Fibroblast of skin of back (primary cell): ENCODE measurements around the gene SDCCAG8.

Experiments
- DNase-seq: peaks from one replicate; pipeline ENCODE4 v3.0.0-alpha.2; 2013

Gene SDCCAG8

DNA sequence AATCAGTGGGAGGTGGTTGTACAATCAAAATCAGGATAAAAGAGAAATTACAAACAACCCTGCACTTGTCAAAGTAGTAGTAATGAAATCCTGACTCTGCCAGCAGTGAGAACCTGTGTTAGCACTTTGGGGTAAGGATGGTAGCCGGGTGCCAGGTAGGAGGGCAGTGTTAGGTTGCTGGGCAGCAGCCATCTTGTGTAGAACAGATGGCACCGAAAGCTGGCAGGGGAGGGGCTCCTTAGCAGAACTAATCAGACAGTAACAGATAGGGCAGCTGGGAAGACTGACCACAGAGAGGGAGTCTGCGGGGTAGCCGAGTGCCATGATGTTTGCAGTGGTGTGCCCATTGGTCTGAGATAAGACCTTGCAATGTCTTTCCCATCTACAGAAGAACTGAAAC lies 137.3 kb downstream of the SDCCAG8 start:
- DNase-seq, result no peak

DNA sequence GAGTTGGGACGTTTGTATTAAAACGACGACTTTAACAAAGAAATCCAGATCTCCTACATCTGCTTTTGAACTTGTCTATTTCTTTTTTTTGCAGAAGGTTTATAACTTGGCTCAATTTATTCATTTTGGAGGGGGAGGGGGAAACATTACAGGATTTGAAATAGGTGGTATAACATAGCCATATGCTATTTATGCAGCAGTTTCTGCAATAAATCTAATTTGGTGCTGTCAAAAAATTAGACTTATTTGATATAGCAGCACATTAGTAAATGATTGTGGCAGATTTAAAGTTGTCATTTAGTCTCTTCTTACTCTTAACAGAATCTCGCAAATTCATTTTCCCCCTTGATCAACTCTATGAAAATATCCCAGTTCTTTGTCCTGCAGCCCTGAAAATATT lies 138.2 kb downstream of the SDCCAG8 start:
- DNase-seq, result no peak

DNA sequence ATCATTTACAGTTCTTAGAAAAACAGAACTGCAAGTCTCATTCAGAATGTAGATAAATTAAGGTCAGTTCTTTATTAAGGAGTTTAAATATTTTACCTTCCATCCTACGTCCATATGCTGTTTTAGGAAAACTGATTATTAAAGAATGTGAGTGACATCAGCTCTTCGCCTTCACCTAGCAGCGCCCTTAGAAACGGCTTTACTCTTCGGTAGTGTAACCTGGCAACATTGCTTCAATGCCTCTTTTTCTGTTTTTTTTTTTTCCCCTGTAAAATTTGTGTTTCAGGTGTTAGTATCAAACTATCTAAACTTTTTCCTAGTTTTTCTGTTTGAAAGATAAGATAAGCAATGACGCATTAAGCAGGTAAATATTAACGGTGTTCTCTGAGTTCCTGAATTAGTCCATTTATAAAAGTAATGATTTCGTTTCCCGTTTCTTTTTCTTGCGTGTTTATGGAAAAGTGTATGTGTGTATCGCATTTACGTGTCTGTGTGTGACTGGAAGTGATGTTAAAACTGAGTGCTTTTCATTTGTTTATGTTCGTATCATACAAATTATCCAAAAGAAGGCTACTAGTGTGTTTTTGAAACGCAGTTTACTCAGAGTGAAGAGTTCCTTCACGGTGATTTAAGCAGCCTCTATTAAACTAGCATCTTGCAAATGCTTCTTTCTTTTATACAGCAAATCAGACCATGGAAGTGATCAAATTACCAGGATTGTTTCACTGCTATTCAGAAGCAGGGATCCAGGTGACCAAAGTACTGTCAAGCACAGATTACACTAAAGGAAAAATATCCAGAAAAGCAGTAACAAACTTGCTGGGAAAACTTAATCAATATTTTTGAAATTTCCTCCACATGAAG lies 139.0 kb downstream of the SDCCAG8 start:
- DNase-seq, result no peak

DNA sequence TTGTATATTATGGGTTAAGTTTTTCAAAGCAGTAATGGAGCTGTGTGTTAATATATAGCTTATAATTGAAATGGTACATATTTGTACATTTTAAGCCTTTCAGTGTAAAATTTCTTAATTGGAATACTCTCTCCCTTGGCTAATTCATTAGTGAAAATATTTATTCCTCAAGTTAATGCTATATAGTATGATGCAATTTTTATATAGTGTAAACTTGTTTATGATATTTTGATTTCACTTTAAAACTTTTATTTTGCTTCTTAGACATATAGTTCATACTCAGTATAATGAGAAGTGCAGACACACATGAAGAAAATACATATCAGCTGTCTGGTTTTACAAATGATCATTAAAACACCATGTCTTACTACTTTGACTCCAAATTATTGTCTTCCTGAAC lies 140.6 kb downstream of the SDCCAG8 start:
- DNase-seq, result no peak

DNA sequence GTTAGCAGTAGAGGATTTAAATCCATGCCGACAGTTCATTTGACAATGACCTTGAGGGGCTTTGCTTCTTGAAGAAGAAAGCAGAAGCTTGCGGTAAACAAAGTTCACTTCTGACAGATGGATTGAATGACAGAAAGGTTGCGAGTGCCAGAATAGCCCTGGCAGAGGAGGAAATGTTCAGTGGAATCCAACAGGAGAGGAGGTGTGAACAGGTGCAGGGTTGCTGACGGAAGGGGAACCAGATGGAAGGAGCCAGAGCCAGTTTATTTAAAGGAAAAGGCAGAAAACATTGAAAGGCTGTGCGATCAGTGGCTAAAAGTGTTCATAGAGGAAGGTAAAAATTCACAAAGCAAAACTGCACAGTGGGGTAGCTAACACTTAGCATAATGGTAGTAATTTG lies 141.0 kb downstream of the SDCCAG8 start:
- DNase-seq, result no peak

DNA sequence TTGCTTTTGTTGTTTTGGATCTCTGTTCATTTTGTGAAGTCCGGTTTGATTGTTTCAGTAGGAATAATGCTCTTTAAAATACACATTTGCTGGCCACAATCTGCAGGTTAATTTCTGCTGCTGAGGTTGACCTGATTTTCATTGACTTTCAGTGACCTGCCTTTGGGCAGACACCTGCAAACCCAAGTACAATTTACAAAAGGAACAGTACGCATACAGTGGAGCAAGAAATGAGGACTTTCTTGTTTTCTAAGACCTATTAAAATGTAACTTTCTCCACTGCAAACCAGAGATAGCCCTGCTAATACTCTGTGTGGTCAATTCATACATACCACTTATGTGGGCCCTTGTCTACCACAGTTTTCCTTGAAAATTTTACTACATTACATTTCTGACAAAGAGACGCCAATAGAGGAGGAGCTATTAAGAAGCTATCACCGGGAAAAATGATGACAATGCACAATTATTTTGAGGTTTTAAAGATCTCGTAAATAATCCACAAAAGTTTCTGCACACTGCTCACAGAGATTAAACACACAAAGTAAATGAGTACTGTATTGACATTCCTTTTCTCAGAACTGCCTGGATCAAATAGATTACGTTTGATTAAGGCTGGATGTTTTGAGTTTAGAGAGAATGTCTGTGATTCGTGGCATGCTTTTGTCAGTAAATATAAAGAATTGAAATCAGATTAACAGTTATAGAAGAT lies 141.9 kb downstream of the SDCCAG8 start:
- no peak for DNase-seq

DNA sequence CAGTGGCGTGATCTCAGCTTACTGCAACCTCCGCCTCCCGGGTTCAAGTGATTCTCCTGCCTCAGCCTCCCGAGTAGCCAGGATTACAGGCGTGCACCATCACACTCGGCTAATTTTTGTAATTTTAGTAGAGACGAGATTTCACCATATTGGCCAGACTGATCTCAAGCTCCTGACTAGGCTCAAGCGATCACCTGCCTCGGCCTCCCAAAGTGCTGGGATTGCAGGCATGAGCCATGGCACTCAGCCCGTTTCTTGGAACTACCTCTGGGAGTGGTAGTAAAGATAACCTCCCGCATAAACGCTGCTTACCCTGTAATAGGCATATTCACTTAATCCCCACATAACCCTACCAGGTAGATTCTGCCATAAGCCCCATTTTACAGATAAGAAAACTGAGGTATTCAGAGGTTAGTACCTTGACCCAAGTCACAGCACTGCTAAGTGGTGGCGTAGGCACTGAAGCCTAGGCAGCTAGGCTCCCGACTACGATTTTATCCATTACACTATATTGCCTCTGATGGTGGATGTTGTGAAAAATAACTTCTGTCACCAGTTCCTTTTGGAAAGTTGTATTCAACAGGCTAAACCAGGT lies 143.8 kb downstream of the SDCCAG8 start:
- no peak for DNase-seq

DNA sequence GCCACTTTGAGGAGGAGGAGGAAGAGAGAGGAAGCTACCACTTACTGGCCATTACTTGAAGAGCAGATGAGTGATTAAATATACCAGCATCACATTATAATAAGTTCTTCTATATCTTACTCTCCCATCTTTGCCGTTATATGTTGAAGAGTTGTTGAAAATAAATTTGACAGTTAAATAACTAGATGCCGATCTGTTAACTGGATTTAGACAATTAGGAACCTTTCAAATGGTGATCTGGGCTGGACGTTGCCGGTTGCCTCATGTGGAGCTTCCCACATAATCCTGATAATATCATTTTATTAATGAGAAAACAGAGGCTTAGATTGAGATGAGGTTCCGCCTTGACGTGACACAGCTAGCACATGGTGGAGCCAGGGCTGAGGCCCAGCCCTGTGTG lies 147.0 kb downstream of the SDCCAG8 start:
- DNase-seq, result no peak

DNA sequence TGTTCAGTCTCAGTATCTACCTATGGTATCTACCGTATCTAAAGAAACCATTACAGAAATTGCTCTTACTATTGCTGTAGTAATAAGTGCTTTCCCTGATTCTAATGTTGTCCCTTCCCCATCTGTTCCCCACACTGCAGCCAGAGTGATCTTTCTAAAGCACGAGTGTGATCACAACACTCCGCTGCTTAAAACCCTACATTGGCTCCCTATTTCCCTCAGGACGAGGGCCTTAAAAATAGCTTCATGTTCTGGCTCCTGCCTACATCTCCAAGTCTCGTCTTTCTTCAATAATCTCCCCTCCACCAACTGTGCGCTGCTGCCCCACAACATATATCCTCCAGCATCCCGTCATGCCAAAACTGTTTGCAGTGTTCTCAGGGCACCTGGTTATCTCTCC lies 150.6 kb downstream of the SDCCAG8 start:
- DNase-seq, result no peak

DNA sequence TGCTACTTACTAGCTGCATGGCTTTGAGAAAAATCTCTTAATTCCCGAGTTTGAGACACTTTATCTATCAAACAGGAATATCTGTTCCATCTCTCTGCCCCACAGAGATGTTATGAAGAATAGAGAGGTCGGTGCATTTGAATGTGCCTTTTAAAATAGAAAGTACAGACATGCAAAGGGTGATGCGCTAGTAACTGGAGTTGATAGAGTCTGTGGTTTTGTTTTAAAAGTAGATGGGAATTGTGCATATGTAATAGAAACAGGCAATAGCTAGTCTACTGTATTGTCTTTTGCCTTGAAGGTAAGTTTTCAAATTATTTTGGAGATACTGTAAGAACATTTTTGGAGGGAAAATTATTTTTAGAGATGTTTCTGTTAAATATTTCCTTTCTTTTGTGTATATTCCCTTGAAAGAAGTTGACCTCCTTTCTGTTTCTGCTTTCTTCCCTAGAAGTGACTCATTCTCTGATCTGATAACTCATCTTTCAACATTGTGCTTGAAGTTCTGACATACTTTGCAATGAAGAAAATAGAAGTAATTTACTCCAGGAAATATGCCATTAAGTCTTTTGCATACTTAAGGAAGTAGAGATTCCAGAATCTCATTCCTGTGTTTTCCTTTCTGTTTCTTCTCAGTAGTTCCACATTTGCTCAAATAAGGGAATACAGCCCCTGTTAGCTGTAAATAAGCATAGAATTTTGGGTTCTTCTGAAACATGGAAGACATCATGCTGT lies 151.6 kb downstream of the SDCCAG8 start:
- peak; percentile 79 for DNase-seq

DNA sequence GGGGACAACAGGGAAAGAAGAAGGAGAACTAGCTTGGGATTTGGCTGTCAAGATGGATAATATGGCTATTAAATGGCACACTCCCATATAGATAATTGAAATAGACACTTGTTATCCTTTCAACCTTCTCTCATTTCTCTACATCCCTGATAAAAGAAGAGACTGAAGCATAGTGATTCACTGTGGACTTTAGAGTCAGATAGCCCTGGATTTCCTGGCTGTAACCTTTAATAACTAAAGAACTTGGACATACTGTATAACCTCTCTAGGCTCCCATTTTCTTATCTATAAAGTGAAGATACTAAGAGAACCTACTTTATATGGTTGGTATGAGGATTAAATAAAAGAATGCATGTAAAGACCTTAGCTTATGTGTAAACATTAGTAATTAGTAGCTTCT lies 152.6 kb downstream of the SDCCAG8 start:
- no peak for DNase-seq

DNA sequence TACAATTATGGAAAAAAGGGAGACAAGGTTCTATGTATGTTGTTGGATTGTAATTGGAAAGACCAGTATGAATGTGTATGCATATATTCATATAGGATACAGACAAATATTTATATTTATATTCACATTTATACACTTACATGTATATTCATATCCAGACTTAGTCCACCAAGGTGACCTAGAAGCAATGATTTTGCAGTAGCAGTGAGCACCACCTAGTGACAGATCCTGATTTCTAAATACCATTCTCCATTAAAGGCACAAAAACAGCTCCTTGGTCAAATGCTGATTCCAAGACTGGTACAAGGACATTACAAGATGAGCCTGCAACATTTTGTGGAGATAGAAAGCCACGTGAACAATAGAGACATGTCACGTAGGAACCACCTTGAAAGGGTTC lies 153.4 kb downstream of the SDCCAG8 start:
- DNase-seq, result no peak

DNA sequence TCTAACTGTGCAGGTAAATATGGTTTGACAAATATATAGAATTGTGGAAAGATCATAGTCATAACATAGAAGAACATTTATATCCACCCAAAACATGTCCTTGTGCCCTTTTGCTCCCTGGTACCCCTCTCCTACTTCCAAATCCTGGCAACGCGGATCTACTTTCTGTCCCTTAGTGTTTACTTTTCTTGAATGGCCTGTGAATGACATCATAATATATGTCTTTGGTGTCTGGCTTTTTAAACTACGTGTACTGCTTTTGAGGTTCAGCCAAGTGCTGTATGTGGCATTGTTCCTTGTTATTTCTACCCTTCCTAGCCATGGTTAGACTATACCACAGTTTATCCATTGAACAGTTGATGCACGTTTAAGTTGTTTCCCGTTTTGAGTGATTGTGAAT lies 155.6 kb downstream of the SDCCAG8 start:
- DNase-seq, result no peak

DNA sequence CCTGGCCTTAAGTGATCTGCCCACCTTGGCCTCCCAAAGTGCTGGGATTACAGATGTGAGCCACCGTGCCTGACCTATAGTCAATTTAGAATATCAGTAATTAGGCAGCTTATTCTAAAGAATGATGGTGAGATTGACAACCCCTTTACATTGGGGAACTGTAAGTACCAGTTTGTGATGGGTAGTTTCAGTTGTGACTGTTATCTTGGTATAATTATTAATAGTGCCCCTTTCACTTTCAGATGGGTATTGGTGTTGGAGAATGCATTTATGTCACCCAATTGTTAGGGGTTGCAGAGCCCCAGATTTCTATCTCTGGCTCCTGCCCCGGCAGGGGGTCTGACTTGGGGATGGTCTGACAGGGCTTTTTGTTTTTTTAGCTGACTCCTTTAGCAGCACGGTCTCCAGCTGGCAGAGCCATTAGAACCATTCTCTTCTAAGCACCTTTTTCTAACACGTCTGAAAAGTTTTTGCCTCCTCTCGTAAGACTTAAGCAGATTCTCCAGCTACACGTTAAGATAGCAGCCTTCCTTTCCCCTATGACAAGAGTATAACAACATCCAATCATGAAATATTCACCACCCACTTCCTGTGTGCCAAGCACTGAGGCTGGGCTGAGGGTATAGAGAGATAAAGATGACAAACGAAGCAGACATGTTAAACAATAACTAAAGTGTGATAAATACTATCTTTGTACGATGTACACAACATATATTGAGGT lies 157.8 kb downstream of the SDCCAG8 start:
- DNase-seq, result no peak

DNA sequence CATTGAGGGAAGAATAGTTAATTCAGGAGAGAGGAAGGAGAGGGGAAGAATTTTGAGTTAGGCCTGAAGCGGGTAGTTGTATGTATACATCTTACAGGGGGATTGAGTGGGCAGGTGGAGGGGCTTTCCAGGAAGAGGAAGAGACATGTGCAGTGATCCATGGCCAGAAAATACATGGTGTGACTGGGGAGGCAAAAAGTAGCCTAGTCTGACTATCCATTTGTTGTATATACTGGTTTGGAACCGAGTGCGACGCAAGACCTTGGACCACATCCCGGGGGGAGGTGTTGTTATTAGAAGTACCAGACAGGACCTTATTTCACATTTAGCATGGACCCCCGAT lies 158.3 kb downstream of the SDCCAG8 start:
- DNase-seq, result no peak

DNA sequence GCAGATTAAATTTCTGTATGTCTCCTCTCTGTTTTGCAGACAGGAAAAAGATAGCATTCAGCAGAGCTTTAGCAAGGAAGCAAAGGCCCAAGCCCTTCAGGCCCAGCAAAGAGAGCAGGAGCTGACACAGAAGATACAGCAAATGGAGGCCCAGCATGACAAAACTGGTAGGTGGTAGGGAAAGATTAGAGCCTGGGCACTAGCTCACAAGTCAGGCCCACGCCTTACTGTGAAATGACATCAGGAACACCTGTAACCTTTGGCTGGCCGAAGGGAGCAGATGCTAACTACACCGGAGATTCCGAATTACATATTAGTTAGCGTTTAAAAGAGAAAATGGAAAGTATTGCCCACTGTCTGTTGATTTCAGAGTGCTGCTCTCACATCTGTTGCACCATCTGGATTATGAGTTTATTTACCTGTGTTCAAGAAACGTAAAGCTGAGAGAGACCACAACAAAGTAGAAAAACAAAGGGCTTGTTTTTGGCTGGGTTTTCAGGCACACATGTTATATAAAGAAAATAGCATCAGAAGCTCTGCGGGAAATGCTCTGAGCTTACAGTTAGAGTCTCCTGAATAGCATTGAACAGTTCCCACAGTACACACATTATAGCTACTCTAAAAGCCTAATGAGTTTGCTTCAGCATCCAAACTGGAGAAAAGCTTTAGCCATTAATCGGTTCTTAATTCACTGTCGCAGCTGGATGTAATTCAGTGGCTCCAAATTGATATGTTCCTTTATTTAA lies 160.0 kb downstream of the SDCCAG8 start:
- DNase-seq, result no peak

DNA sequence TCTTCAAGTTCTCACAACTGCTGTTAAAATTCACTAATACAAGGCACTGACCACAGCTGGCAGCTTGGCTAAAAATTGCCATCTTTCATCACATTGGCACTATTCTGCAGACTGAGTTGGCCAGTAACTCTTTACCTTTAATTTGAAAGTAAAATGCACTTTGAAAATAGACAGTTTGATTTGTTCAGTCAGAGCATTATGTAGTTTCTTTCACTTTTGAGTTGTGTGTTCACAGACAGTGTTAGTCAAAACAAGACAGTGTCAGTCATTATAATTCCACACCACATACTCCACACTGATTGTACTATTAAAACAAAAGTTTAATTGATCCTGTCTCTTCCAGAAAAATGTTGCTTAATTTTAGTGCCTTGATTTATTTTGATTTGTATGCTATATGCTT lies 160.7 kb downstream of the SDCCAG8 start:
- DNase-seq, result no peak

DNA sequence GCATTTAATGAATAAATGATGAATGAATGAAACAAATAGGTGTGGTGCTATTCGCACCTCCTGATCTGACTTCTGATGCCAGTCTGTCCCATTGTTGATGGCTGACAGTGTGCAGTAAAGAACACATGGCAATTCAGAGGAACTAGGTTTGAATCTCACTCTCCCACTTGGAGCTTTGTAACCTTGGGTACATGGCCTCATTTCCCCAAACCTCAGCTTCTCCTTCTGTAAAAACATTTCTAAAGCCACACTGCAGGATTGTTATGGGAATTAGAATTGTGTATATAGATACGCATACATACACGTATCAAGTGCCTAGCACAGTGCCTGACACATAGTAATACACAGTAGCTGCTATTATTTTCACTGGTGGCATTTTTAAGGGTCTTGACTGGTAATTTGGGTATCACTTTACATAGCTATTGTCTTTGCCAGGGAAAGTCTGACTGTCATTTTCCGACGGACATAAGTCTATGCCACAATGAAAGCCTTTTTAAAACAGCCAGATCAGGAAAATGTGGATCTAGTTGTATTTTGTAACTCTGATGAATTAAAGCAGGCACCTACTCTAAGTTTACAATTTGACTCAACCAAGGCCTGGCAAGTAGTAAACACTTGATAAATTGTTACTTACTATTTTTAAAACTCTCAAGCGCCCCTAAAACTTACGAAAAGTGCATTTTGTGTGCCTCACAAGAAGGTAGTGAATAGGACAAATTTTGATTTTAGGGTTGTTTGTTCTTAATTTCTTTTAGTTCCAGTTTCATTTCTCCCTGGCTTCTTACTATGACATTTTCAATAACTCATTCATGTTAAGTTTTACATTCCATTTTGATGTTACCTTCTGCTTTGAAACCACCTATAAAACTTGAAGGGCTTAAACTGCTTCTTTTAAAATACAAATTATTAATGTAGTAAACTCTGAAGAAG lies 164.4 kb downstream of the SDCCAG8 start:
- DNase-seq, result no peak

DNA sequence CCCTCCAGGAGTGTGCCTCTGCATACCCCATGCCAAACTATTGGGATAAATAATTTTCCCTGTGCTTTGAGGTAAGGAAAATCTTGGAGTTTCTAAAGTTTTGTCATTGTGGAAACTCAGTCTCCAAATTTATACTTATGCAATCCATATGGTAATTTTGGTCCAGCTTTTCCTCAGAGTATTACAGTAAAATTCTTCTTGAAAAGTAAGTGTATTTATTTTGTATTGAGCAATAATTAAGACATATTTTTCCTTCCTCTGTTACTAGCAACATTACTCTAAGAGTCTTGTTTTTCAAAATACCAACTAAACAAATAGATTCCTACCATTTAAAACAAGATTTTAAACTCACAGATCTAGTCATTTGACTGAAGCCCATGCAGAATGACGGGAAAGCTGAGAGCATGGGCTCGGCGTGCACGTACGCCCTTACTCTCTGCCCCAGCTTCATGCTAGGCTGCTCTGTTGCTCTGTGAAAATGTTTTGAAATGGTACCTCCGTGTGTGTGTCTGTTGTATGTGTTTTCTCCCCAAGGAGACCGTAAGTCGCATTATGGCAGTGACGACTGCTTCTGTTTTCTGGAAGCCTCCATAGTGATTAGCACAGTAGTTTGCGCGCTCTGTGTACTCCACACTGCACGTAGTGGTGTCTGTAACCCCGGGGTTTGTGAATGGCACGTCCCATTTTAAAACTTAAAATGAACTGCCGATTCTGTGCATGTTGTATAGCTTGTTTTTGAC lies 165.3 kb downstream of the SDCCAG8 start:
- DNase-seq, result peak; percentile 12

DNA sequence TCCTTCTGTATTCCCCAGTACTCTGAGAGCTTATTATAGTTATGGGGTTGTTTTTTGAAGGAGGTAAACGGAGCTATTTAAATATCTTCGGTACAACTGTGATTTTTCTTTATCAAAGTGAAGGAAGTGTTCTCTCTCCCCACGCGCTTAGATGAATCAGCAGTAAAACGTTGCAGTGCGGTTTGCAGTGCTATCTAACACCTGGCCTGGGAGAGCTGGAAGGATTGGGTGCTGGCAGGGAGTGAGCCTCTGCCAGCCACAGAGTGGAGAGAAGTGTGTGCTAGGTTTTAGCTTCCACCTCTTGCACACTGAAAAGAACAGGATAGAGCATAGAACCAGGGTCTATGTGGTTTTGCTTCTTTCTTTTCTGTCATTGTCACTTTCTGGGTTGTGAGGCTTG lies 165.9 kb downstream of the SDCCAG8 start:
- peak; percentile 63 for DNase-seq
